B cell (primary cell): ENCODE measurements around the gene HEG1. TPM values are rescaled to one million over a fixed set of nuclear protein-coding genes. Genes with fewer than 3 reads are reported as not detected.

Experiments used
- ATAC-seq: fragments of 200-7000 bp; cut with Tn5 transposase; one replicate; pipeline ENCODE4 v1.10.0; 2021; ENCODE audit warnings: low read depth, mild to moderate bottlenecking, moderate number of reproducible peaks, moderate library complexity
- CTCF ChIA-PET: fragments of 350-600 bp; sonication (Branson Sonifier 250); formaldehyde crosslinking; loops from one replicate; lab custom pipeline; 2021; ENCODE audit warnings: antibody characterized with exemption, inconsistent platforms; lab: Charles Lee
- POLR2A ChIA-PET: fragments of 350-600 bp; sonication (Branson Sonifier 250); formaldehyde crosslinking; loops from one replicate; lab custom pipeline; 2021; ENCODE audit warnings: antibody characterized with exemption; lab: Charles Lee
- DNase-seq: peaks from one replicate; pipeline ENCODE4 v3.0.0; 2013
- H2AFZ ChIP-seq: 2 replicates; pipeline ENCODE4 v1.6.1; 2012; ENCODE audit warnings: mild to moderate bottlenecking, low read depth, low read length; ENCODE audit not compliant: insufficient read depth, poor library complexity, severe bottlenecking
- H3K27ac ChIP-seq, 2 donors: 1 replicate in 1 of 2; 2 replicates in 1 of 2; pipeline ENCODE4 v1.5.1; 2012 to 2013; ENCODE audit warnings: low read length in 2 of 2, mild to moderate bottlenecking in 2 of 2, moderate library complexity in 1 of 2
- H3K27me3 ChIP-seq, 4 experiments: fragments of 200-600 bp in 1 of 4; sonication (generic) in 1 of 4; replicated peaks in 1 of 4; 1 replicate in 2 of 4; 2 replicates in 2 of 4; pipeline versions ENCODE4 v1.6.1 to v1.7.0; 2013 to 2016; ENCODE audit warnings: low read length in 3 of 4, mild to moderate bottlenecking in 2 of 4, mixed read lengths in 1 of 4, moderate library complexity in 1 of 4; ENCODE audit not compliant: insufficient read depth in 4 of 4, control insufficient read depth in 3 of 4; ENCODE audit errors: control extremely low read depth in 1 of 4
- H3K36me3 ChIP-seq, 2 experiments: replicated peaks in 1 of 2; 1 replicate in 1 of 2; 2 replicates in 1 of 2; pipeline versions ENCODE4 v1.6.1 to v1.7.1; 2013; ENCODE audit warnings: low read length in 1 of 2; ENCODE audit not compliant: insufficient read depth in 2 of 2, control insufficient read depth in 1 of 2; ENCODE audit errors: control extremely low read depth in 1 of 2, extremely low read depth in 1 of 2
- H3K4me1 ChIP-seq, 2 donors: fragments of 200-600 bp in 1 of 2; sonication (generic) in 1 of 2; 1 replicate in 1 of 2; 2 replicates in 1 of 2; pipeline versions ENCODE4 v1.5.1 to v1.6.1; 2013 to 2017; ENCODE audit warnings: low read length in 2 of 2; ENCODE audit not compliant: control insufficient read depth in 2 of 2, insufficient read depth in 2 of 2
- H3K4me2 ChIP-seq: replicated peaks from 2 replicates; pipeline ENCODE3; 2012; ENCODE audit warnings: mild to moderate bottlenecking, low read depth, low read length; ENCODE audit not compliant: poor library complexity, severe bottlenecking
- H3K4me3 ChIP-seq, 5 experiments: fragments of 200-600 bp in 1 of 5; sonication (generic) in 1 of 5; 1 replicate in 3 of 5; 2 replicates in 2 of 5; pipeline versions ENCODE4 v1.5.1 to v1.7.0; 2011 to 2016; ENCODE audit warnings: low read length in 4 of 5, mild to moderate bottlenecking in 4 of 5, low read depth in 2 of 5, control low read depth in 1 of 5, moderate library complexity in 1 of 5; ENCODE audit not compliant: insufficient read depth in 1 of 5; ENCODE audit errors: control extremely low read depth in 1 of 5, extremely low read depth in 1 of 5
- H3K79me2 ChIP-seq: fragments of 200-600 bp; sonication (generic); one replicate; pipeline ENCODE4 v1.6.0; 2016; ENCODE audit warnings: low read length; ENCODE audit not compliant: control insufficient read depth, insufficient read depth
- H3K9ac ChIP-seq: fragments of 200-600 bp; sonication (generic); 2 replicates; pipeline ENCODE4 v1.6.1; 2017; ENCODE audit warnings: mild to moderate bottlenecking, low read length, moderate library complexity
- H3K9me3 ChIP-seq, 3 donors: one replicate each; pipeline versions ENCODE4 v1.6.1 to v1.7.1; 2013; ENCODE audit warnings: low read length in 2 of 3; ENCODE audit not compliant: control insufficient read depth in 2 of 3, insufficient read depth in 1 of 3; ENCODE audit errors: control extremely low read depth in 1 of 3
- H4K20me1 ChIP-seq: 2 replicates; pipeline ENCODE4 v1.6.0; 2012; ENCODE audit warnings: mild to moderate bottlenecking, low read length; ENCODE audit not compliant: insufficient read depth, control insufficient read depth, poor library complexity, severe bottlenecking
- H3K27ac Mint-ChIP-seq: one replicate; pipeline ENCODE4 v1.8.0; 2021; ENCODE audit warnings: mixed read lengths
- H3K27me3 Mint-ChIP-seq: one replicate; pipeline ENCODE4 v1.8.0; 2021; ENCODE audit warnings: mixed read lengths
- H3K4me1 Mint-ChIP-seq: one replicate; pipeline ENCODE4 v1.8.0; 2021; ENCODE audit warnings: mixed read lengths
- H3K4me3 Mint-ChIP-seq: one replicate; pipeline ENCODE4 v1.8.0; 2021; ENCODE audit warnings: mixed read lengths
- H3K9me3 Mint-ChIP-seq: one replicate; pipeline ENCODE4 v1.8.0; 2022; ENCODE audit warnings: mixed read lengths; ENCODE audit not compliant: insufficient read depth
- EZH2 ChIP-seq: IDR thresholded peaks from 2 replicates; pipeline ENCODE4 v1.6.1; 2012; ENCODE audit warnings: borderline replicate concordance, low read depth, mild to moderate bottlenecking, moderate library complexity, low read length; ENCODE audit not compliant: insufficient read depth, poor library complexity, severe bottlenecking
- WGBS: methylation state at CpG from one replicate; pipeline ENCODE4 v1.1.5; 2013; ENCODE audit warnings: missing lambda C conversion rate; ENCODE audit not compliant: insufficient coverage; 5-methylcytosine and 5-hydroxymethylcytosine counted together
- intact Hi-C: fragments of 100-400 bp; cut with micrococcal nuclease; formaldehyde crosslinking; loops from one replicate; pipeline ENCODE4 v1.10.0; 2022
- polyA plus RNA-seq: library from polyadenylated mRNA; depleted of rRNA; stranded (reverse); fragments of >200 nt; gene quantifications from 2 replicates; pipeline ENCODE4 v1.2.3, GENCODE V29; 2012
- total RNA-seq, 2 donors: library from RNA; stranded (reverse); fragments of 120-200 nt in 1 of 2; gene quantifications; 1 replicate in 1 of 2; 2 replicates in 1 of 2; pipeline versions ENCODE4 v1.2.3 to v1.2.4, GENCODE V29; 2013 to 2022
- TF ChIP-seq, protein P1 (sequence below): fragments of 200-600 bp; IDR thresholded peaks from one replicate; pipeline ENCODE4 v1.8.0; 2022; ENCODE audit warnings: antibody characterized with exemption, mild to moderate bottlenecking

The HEG1 gene
- total and polyA plus RNA-seq, 2 donors (not counting 1 experiment from before 2014, with no cell fraction given): 5.1 to 9.2 TPM

DNA sequence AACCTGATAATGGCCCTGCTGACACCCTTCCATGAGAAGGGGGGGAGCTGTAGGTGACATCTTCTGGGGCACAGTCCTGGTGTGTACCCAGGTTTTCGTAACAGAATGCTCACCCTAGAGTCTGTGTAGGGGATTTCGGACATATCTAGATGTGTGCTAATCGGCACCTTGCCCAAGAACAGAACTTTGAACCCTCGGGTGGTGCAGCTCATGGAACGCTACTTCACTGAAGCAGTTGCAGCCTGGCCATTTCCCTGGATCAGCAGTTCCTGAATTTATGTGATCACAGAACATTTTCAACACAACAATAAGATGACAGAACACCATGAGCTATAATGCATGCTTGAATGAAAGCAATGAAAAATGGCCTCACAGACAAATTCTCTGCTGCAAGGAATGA, 63.8 kb downstream of the HEG1 start:
- ATAC-seq: no peak
- POLR2A ChIA-PET: no interaction called here

More for the DNA sequence above, 63.8 kb downstream of the HEG1 start:
- H3K9me3 Mint-ChIP-seq: no peaks in the 10 kb centered on the region
- CTCF ChIA-PET: interaction anchor here (9.6 kb wide), 1 partner anchor 446 kb away, joined by 142 read pairs; no protein-coding TSS in a partner anchor
- Histone ChIP-seq H3K4me1 (peaks cover 0 to 6% of the 10 kb centered on the region in 2 donors), H3K9me3 (no peaks in the 10 kb centered on the region), H3K9ac (no peak overlapping the region), H2AFZ (no peak overlapping the region), H3K4me2 (no peak overlapping the region), H3K36me3 (peaks cover 0 to 28% of the 10 kb centered on the region in 2 experiments), H3K4me3 (no peak overlapping the region), H3K27me3 (no peaks in the 10 kb centered on the region), H3K27ac (no peak overlapping the region), H3K79me2 (no peaks in the 10 kb centered on the region), H4K20me1 (no peaks in the 10 kb centered on the region)
- no peaks in the 10 kb centered on the region for H3K27me3 Mint-ChIP-seq
- peaks cover 5% of the 10 kb centered on the region for H3K4me1 Mint-ChIP-seq
- no peak overlapping the region for H3K4me3 Mint-ChIP-seq
- 92% methylated on average over 4 of the region's 5 CpGs for WGBS
- no peak overlapping the region for H3K27ac Mint-ChIP-seq
- no peak for TF ChIP-seq EZH2
- TF ChIP-seq, protein P1, sequence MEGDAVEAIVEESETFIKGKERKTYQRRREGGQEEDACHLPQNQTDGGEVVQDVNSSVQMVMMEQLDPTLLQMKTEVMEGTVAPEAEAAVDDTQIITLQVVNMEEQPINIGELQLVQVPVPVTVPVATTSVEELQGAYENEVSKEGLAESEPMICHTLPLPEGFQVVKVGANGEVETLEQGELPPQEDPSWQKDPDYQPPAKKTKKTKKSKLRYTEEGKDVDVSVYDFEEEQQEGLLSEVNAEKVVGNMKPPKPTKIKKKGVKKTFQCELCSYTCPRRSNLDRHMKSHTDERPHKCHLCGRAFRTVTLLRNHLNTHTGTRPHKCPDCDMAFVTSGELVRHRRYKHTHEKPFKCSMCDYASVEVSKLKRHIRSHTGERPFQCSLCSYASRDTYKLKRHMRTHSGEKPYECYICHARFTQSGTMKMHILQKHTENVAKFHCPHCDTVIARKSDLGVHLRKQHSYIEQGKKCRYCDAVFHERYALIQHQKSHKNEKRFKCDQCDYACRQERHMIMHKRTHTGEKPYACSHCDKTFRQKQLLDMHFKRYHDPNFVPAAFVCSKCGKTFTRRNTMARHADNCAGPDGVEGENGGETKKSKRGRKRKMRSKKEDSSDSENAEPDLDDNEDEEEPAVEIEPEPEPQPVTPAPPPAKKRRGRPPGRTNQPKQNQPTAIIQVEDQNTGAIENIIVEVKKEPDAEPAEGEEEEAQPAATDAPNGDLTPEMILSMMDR: no peak
- intact Hi-C loops: loop anchor here (10.0 kb wide), 1 partner anchor 273 kb away; no protein-coding TSS in a partner anchor
- no peak for DNase-seq
